GM18505 (cell line): ENCODE data around the gene MAN1A2.
"Not testable (repeated sequence)": the region's sequence is repeated elsewhere in the genome, so short reads cannot be mapped to it uniquely, and the experiment has no call there.

Source experiments
- ATAC-seq: cut with Tn5 transposase; IDR thresholded peaks from one replicate; pipeline ENCODE4 v1.9.1; 2021; ENCODE audit not compliant: unreplicated experiment
- POLR2A ChIP-seq: IDR thresholded peaks from 4 replicates; pipeline ENCODE4 v1.6.1; 2011; ENCODE audit warnings: borderline replicate concordance; ENCODE audit not compliant: insufficient read depth, insufficient read length; ENCODE audit errors: extremely low read depth

Gene MAN1A2

DNA sequence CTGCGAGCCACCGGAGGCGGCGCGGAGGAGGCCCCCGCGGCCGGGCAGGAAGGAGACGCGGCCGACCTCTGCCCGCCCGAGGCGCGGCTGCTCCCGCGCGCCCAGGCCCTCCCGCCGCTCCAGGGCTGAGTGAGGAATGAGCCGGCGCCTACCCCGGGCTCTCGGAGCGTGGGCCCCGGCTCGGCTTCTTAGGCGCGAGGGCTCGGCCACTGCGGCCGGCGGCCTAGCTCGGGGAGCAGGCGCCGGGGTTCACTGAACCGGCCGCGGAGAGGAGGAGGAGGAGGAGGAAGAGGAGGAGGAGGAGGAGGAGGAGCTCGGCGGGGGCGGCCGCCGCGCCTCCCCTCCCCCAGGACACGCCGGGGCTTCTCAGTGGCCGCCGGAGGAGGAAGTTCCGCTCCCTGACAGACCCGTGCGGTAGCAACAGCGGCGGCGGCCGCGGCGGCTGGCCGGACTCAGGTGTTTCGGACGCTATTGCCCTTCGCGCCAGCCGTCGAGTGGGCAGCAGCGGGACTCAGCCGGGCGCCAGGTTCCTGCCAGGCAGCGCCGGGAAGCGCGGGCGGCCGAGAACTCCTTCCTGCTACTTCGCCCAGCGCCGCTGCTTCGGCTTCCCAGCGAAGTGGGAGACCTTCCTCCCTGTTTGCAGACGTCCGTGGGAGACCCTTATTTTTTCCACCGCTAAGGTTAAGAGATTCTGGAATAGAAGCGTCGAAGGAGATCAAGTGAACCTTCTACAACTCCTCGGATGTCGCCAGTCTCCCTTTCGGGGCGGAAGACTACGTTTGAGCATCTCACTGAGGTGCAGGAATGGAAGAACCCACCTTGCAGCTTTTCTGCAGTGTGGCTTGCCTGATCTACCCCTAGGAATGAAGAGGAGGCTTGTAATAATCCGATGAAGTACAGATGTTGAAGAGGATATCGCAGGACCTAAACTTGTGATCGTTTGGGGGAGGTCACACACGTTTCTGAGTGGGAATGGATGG lies at the start of gene MAN1A2:
TSS of gene MAN1A2 (plus strand) at position 404 of the 980 bp plus-strand sequence. CDS start 735 bp downstream, outside the sequence.
- ATAC-seq: peak; percentile 64
- TF ChIP-seq POLR2A: peak; percentile 75

DNA sequence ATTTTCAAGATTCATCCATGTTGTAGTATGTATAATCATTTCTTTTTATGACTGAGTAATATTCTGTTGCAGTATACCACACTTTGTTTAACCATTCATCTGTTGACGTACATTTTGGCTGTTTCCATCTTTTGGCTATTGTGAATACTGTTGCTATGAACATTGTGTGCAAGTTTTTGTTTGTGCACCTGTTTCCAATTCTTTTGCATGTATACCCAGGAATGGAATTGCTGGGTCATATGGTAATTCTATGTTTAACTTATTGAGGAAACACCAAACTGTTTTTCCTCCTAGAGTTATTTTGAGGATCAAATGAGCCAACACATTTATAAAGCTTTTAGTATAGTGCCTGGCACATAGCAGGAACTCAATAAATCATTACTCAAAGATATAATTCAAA lies 49.2 kb upstream of the MAN1A2 start:
- no peak for TF ChIP-seq POLR2A
- no peak for ATAC-seq

DNA sequence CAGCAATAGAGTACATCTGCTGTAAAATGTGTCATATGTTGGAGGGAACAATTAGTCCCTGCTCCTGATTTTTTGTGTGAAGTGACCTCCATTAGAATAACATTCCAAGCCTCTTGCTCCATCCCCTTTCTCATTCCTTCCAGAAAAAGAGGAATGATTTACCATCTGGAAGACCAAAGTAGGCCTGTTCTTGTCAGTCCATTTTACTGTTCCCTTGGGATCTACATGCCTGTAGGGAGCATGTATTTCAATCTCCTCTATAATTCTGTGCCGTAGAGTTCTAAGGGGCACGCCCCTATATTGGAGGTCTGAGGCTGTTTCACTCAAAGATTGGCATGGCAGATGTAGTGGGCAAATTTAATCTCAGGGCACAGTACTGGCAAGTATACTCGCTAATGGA lies 48.8 kb upstream of the MAN1A2 start:
- no peak for TF ChIP-seq POLR2A
- no peak for ATAC-seq

DNA sequence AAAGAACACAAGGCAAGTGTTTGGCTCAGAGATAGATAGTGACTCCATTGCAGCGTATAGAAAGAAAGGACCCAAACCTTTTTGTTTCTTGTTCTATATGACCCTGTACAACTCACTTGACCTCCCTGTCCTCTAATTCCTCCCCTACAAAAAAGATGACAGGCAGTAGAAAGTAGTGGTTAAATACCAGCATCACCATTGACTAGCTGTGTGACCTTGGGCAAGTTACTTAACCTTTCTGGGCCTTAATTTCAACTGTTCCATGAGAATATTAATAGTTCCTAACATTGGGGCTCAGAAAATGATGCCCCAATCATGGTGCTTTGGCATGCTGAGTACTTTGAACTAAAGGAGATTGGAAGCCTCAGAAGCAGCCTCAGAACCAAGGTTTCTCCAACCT lies 46.7 kb upstream of the MAN1A2 start:
- ATAC-seq: no peak
- no peak for TF ChIP-seq POLR2A

DNA sequence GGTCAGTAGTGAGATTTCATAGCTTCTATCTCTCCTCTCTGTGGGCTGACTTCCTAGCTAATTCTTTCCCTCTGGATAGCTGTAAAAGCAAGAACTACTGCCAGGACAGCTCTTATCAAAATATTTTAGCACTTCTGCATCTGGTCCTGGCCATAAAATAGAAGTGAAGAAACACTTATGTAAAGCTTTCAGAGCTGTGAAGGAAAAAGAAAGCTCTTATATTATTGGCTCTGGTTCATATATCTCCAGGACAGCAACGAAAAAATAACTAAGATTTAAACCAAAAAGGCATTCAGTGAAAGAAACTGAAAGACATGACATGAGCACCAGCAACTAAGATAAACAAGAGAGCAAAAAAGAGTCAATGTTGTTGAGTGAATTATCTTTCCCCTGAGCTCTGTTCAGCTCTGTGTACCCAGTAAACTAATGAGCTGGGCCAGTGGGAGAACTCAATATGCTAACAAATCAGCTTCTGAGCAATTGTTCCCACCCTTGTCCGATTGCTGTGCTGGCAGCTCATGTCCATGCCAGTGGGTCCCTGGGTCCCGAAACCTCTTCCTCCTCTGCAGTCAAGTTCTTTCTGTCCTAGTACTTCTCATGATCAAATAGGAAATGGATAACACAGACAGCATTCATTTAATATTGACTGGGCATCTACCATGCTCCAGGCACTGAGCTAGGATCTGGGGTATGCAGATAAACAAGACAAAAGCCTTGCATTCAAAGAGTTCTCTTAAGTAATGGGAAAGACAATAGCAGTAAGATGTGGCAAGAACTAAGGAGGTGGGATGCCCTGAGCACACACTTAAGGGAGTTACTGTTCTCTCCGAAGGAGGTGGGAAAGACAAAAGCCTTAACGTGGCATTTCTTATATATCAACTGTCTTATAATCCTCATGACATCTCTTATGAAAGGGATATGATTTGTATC lies 45.3 kb upstream of the MAN1A2 start:
- no peak for ATAC-seq
- no peak for TF ChIP-seq POLR2A

DNA sequence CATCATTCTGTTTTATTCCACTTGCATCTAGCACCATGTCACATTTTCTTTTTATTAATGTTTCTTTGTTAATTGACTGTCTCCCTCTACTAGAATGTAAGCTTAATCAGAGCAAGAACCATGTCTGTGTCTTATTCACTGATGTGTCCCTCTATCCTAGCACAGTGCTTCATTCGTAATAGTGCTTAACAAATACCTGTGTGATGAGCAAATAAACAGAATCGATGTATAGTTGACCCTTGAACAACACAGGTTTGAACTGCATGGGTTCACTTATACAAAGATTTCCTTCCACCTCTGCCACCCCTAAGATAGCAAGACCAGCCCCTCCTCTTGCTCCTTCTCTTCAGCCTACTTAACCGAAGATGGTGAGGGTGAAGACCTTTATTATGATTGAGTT lies 42.9 kb upstream of the MAN1A2 start:
- TF ChIP-seq POLR2A: no peak
- no peak for ATAC-seq

DNA sequence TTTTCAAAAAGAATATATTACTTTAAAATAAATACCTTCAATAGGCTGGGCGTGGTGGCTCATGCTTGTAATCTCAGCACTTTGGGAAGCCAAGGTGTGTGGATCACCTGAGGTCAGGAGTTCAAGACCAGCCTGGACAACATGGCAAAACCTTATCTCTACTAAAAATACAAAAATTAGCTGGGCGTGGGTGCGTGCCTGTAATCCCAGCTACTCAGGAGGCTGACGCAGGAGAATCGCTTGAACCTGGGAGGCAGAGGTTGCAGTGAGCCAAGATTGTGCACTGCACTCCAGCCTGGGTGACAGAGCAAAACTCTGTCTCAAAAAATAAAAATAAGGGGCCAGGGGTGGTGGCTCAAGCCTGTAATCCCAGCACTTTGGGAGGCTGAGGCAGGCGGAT lies 41.2 kb upstream of the MAN1A2 start:
- ATAC-seq: not testable (repeated sequence)

DNA sequence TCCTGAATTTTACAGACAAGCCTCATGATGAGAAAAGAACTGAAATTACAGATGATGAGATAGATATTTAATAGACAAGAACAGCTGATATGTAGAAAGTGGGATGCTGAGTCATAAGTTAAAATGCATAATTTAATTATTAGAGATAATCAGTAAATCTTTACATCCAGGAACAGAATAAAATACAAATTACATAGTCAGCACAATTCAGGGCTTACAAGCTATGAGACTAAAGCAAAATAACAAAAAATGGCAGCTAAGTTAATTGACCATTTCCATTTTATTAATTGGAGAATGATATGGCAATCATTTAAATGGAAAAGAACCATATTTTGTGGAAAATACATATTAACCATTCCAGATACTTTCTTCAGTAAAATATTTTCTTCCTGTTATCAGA lies 40.2 kb upstream of the MAN1A2 start:
- no peak for ATAC-seq
- no peak for TF ChIP-seq POLR2A

DNA sequence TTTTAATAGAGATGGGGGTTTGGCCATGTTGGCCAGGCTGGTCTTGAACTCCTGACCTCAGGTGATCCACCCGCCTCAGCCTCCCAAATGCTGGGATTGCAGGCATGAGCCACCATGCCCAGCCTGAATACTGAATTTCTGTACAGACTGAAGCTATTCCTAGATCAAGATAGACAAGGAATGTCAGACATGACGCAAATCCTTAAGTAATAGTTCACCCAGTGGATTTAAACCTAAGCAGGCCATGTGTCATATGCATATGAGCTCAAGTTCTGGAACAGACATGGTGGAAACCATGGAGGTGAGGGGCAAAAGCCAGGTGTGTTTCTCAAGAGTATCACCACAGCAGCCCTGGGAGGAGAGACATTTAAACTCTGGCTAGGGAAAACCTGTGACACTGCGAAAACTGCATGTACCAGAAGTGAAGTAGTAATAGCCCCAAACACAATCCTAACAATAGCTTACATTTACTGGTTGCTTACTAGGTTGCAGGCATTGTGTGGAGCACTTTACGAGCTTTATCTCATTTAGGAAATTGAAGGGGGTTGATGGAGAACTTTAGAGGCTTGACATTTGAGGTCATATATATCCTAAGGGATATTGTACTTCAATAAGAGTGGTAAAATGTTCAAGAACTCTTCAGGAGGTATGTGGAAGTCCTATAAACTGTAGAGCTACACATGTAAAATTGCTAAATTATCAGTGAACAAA lies 31.7 kb upstream of the MAN1A2 start:
- no peak for ATAC-seq
- TF ChIP-seq POLR2A: no peak

DNA sequence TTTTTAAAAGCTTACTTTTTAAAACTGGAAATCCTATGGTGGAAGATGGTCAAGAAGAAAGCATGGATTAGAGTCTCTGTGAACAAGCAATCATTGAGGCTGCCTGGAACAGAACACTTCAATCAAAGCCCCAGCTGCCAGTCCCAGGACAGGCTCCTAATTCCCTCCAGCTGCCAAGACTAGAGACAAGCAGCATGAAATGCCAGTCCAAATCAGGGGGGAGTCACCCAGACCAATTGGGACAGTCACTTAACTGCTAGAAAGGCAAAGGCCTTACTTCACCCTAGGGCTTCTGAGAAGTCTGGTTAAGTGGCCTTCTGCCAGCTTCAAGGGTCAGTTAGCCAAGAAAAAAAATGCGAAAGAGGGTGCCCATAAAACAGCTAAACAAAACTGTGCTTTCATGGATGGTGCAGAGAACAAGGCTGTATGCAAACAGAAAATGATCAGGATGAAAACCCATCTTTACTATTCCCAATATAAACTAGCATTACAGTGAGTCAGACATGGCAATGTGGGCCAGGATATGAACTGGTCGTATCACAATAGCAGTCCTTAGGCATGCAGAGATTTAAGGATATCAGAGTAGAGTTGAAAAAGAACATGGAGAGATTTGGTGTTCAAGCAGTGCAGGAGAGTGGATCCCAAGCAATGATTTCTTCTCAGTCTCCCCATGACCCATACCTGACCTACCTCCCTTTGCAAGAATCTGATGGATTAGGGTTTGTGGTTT lies 31.0 kb upstream of the MAN1A2 start:
- ATAC-seq: no peak
- TF ChIP-seq POLR2A: no peak

DNA sequence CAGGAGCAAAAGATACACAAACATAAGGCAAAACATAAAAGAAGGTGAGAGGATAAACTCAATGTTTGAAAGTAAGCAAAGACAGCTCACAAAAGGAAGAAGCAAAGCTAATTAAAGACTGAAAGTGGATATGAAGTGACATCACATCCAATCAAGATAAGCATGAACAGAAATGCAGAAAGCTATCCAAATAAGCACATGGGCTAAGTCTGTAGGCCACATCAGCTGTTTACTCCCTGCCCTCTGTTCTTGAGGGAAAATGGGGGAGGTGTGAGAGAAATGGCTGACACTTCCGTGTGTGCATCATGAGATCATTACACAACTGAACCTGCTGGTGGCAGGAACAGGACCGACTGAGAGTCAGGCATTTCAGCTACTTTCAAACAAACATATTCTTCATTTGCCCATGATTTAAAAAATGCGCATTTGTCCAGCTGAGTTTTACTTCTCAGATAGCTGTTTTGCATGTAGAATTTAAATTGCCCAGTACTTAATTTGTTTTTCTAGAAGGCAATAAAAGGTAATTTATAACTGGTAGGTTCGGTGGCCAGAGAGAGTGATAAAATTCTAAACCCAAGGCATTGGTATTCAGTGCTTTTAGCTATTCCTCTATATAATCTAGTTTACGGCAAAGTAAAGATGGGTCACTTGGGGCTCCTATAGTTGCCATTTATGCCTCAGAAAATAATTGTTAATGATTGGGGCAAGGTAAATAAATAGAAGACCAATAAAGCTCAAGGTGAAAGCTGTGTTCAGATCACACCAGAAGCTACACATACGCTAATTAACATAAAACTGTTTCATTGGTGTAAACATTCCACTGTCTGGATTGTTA lies 27.2 kb upstream of the MAN1A2 start:
- ATAC-seq: no peak
- TF ChIP-seq POLR2A: no peak

DNA sequence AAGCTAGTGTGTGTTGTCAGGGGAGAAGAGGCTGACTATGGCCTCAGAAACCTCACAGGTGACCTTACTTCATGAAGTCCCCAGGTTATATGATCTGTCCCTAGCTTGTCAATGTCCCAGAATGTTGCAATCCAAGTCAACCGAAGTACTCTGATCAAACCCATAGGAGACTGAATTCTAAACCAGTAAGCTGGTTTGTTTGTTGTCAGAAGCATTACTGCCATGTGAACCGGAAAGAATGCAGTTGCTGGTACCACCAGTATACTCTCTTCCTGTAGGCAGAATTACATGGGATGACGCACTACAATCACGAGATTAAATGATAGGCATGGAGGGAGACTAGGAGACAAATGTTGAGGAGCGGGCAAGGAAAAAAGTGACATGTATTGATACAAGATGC lies 26.1 kb upstream of the MAN1A2 start:
- no peak for ATAC-seq
- no peak for TF ChIP-seq POLR2A
